ENCODE data around the gene FUT3.
"Not testable (repeated sequence)": the region's sequence is repeated elsewhere in the genome, so short reads cannot be mapped to it uniquely, and the experiment has no call there.

FUT3 gene

GRCh38 chr19:5882421-5882968, 31.2 kb upstream of the FUT3 start:
- DNase-seq (ENCODE audit: low spot score), result no peak

DNA sequence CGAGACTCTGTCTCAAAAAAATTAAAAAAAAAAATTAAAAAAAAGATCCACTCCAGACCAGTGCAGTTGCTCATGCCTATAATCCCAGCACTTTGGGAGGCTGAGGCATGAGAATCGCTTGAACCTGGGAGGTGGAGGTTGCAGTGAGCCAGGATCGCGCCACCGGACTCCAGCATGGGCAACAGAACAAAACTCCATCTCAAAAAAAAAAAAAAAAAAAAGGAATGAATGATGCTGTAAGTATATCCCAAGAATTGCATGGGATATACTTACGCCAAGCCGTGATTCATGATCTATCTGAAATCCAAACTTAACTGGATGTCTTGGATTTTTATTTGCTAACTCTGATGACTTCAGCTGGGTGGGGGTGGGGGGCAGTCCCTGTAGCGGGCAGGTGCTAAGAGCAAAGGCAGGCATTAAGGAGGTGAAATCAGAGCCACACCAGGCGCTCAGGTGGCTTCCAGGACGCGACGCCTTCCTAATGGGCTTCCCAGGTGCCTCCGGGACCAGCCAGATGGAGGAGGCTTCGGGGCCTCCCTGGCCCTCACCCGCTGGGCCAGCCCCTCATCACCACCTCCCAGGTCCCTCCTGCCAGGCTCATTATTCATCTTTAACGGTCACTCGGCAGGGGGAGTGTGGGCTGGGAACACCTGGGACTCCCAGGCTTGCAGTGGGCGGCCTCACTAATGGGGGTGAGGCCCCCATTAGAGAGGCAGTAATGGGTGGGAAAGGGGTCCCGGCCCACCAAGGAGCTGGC, 30.5 kb upstream of the FUT3 start:
- DNase-seq (ENCODE audit: low spot score), result no peak

DNA sequence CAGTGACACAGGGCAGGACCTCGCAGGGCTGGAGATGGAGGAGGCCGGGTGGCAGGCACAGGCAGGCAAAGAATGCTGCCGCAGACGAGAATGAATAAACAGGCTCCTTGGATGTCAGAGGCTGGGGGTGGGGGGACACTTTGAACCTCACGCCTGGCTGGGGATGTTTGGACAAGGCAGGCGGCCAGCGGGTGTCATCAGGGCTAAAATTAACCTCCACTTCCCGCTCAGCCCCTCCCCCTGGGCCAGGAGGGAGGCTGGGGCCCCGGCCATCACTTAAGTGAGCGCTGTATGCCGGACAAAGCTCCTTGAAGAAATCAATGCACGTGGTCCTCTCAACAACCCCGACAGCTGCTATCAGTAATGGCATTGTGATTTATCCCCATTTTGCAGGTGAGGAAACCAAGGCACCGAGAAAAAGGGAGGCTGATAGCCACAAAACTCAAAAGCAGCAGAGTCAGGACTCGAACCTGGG, 29.4 kb upstream of the FUT3 start:
- no peak for DNase-seq (ENCODE audit: low spot score)

GRCh38 chr19:5880196-5880595, 28.9 kb upstream of the FUT3 start:
- no peak for DNase-seq (ENCODE audit: low spot score)

GRCh38 chr19:5877882-5878281, 26.6 kb upstream of the FUT3 start:
- no peak for DNase-seq (ENCODE audit: low spot score)

DNA sequence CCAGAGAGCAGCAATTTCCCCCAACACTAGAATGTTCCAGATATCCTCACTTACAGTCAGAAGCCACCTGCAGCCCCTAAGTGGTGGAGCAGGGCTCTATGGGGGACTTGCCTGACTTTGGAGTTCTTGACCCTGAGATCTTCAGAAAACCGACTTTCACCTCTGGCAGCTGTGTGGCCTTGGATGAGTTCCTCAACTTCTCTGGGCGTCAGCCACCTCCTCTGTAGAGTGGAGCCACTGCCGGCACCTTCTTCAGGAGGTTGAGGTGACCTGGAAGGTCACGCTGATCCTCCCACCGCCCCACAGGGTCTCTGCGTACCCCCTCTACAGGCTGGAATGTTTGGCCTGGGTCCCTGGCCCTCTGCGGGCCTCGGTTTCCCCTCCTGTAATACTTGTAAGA, 26.2 kb upstream of the FUT3 start:
- no peak for DNase-seq (ENCODE audit: low spot score)

- not testable (repeated sequence) for DNase-seq (ENCODE audit: low spot score)
Observed at GRCh38 chr19:5874496-5874895, 23.2 kb upstream of the FUT3 start.

- DNase-seq (ENCODE audit: low spot score), result no peak
Observed at GRCh38 chr19:5873617-5874199, 22.5 kb upstream of the FUT3 start.

- no peak for DNase-seq (ENCODE audit: low spot score)
Observed at GRCh38 chr19:5870986-5871394, 19.7 kb upstream of the FUT3 start.

DNA sequence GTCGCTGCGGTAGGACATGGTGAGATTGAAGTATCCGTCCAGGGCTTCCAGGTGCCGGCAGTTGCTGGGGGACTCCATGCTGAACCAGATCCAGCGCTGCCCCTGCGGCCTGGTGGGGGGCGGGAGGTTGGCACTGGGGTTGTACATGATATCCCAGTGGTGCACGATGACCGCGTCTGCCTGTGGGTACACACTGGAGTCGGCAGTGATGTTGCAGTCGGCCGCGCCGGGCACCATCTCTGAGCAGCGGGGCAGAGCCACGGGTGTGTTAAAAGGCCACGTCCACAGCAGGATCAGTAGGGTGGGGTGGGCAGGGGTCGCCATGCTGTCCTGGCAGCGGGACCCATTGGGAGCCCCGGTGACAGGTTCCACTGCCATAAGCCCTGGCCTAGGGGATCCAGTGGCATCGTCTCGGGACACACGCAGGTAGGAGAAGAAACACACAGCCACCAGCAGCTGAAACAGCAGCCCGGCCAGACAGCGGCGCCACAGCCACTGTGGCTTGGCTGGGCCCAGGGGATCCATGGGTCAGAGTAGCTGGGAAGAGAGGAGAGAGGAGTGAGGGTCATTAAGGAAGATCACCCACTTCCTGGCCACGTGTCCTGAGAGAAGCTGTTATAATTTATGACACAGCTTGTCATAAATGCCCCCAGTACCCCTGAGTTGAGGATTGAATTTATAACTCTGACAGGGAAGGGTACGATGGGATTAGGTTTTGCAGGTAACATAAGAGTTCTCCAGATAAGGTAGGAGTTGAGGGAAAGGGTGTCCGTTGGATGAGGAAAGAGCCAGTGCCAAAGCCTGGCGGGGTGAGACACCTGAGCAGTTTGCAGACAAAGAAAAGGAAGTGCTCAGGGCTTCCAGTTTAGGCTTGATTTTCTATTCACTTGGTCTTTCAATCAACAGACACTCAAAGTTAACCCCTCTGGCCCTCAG, 16.2 kb upstream of the FUT3 start:
- no peak for DNase-seq (ENCODE audit: low spot score)

DNA sequence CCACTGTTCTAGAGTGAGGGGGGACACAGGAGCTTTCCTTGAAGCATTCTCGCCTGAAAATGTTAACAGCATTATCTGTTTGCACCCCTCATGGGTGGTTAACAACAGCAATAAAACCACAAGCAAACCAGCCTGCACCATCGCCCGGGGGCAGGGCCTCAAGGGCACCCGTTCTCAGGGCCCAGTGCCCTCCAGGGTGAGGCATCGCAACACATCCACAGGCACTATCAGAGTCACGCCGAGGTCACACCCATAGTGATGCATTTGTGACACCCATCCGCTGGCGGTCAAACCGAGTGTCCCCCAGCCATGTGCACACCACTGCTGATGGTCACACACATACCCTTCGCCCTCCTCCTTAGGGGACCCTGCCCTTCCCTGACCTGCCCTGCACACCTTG, 14.5 kb upstream of the FUT3 start:
- no peak for DNase-seq (ENCODE audit: low spot score)

DNA sequence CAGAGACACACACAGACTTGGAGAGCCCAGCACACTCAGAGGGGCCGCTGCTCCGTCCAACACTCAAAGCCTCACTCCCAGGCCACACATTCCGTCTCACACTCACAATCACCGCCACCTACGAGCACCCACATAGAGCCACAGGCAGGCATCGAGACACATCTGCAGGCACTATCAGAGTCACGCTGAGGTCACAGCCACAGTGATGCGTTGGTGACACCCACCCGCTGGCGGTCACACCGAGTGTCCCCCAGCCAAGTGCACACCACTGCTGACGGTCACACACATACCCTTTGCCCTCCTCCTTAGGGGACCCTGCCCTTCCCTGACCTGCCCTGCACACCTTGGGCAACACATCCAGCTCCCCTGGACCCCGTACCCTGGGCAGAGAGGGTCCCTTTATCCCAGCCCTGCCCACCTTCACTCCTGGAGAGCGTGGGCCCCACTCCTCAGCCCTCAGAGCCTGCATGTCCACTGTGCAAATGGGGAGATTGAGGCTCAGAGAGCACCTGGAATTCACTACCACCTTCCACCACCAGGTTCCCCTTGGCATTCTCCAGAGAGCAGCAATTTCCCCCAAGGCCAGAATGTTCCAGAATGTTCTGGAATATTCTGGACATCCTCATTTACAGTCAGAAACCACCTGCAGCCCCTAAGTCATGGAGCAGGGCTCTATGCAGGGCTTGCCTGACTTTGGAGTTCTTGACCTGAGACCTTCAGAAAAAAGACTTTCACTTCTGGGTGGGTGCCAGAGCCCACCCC, 13.7 kb upstream of the FUT3 start:
- no peak for DNase-seq (ENCODE audit: low spot score)

DNA sequence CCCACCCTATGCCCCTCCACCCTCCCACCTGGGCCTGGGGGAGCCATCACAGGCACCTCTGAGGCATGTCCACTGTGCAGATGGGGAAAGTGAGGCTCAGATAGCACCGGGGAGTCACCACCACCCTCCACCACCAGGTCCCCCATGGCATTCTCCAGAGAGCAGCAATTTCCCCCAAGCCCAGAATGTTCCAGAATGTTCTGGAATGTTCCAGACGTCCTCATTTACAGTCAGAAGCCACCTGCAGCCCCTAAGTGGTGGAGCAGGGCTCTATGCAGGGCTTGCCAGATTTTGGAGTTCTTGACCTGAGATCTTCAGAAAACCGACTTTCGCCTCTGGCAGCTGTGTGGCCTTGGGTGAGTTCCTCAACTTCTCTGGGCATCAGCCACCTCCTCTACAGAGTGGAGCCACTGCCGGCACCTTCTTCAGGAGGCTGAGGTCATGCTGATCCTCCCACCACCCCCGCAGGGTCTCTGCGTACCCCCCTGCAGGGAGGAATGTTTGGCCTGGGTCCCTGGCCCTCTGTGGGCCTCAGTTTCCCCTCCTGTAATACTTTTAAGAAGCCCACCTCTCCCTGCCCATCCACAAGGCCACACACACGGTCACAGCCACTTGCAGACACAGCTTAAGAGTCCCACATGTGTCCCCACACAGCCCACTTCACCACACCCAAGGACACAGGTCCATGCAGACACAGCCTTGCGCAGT, 12.9 kb upstream of the FUT3 start:
- DNase-seq (ENCODE audit: low spot score), result no peak

DNA sequence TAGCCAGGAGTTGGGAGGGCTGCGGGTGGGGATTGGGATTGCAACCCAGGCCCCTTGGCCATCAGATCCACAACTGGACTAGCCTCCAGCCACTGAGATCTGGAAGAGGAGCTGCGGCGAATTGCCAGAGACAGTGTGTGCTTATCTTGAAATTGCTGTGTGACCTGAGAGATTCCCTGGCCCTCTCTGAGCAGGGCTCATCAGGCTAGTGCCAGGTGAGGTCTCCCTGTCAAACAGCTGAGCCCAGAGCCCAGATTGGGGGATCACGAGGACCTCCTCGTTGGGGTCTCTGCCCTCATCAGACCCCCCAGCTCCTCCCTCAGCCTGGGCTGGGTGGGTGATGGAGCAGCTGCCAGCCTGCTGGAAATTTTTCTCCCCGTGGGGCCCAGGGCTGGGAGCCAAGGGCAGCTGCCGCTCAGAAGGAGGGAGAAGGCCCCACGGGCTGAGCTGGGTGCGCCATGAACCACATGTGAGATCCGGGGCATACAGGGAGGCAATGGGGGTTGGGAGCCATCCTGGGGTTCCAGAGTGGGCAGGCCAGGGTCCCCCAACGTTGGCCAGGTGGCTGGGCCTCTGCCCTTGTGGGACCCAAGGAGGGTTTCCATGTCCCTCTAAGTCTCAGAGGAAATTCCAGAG, 11.9 kb upstream of the FUT3 start:
- DNase-seq (ENCODE audit: low spot score), result no peak

GRCh38 chr19:5857203-5858081, 6.2 kb upstream of the FUT3 start:
- DNase-seq (ENCODE audit: low spot score), result no peak

GRCh38 chr19:5855151-5855550, 3.9 kb upstream of the FUT3 start:
- DNase-seq (ENCODE audit: low spot score), result not testable (repeated sequence)

DNA sequence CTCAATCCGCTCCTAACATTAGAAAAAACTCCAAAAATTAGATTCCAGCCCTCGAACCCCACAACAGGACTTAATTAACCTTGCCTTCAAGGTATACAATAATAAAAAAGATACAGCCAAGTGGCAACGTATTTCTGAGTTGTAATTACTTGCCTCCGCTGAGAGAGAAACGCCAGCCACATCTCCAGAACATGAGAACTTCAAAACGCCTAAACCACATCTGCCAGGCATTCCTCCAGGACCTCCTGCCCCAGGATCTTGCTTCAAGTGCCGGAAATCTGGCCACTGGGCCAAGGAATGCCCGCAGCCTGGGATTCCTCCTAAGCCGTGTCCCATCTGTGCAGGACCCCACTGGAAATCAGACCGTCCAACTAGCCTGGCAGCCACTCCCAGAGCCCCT, 2.9 kb upstream of the FUT3 start:
- not testable (repeated sequence) for DNase-seq (ENCODE audit: low spot score)

- DNase-seq (ENCODE audit: low spot score), result no peak
Observed at GRCh38 chr19:5850743-5851293, 431 bp downstream of the FUT3 start.

- no peak for DNase-seq (ENCODE audit: low spot score)
Observed at GRCh38 chr19:5850189-5850588, 1.1 kb downstream of the FUT3 start.

Measured in globus pallidus (tissue), 1 donor.